Fibroblast of peridontal ligament (primary cell): ENCODE measurements around the gene PPP2R2D.
A peak's percentile ranks its signal among the peaks of the same experiment; 100 is the strongest.

ENCODE experiments used
- DNase-seq: peaks from one replicate; pipeline ENCODE4 v3.0.0-alpha.2; 2010; ENCODE audit errors: extremely low read depth

PPP2R2D gene

DNA sequence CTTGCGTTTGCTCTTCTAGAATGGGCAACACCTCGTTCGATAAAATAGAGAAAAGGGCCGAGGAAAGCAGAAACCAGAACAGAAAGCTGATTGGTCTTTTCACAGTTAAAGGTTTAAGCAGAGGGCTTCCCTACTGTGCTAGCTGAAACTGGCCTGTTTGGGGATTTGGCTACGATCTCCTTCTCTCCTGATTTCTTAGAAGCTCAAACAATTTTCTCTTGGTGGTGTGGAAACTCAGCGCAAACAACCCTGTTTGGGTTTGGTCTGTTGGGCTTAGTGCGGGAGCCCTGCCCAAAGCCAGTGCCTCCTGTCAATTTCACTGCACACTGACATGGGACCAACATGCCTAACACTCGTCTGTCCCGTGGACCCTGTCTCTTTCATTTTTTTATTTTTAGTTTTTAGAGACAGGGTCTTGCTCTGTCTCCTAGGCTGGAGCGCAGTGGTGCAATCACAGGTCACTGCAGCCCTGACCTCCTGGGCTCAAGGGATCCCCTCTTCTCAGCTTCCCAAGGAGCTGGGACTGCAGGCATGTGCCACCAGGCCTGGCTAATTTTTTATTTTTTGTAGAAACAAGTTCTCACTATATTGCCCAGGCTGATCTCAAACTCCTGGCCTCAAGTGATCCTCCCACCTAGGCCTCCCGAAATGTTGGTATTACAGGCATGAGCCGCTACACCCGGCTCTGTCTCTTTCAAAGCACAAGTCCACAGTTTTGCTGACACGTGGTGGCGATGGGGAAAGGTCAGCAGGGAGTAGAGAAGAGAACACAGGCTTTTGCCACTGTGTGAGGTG is 97.4 kb downstream of the PPP2R2D start:
- DNase-seq, result no peak

DNA sequence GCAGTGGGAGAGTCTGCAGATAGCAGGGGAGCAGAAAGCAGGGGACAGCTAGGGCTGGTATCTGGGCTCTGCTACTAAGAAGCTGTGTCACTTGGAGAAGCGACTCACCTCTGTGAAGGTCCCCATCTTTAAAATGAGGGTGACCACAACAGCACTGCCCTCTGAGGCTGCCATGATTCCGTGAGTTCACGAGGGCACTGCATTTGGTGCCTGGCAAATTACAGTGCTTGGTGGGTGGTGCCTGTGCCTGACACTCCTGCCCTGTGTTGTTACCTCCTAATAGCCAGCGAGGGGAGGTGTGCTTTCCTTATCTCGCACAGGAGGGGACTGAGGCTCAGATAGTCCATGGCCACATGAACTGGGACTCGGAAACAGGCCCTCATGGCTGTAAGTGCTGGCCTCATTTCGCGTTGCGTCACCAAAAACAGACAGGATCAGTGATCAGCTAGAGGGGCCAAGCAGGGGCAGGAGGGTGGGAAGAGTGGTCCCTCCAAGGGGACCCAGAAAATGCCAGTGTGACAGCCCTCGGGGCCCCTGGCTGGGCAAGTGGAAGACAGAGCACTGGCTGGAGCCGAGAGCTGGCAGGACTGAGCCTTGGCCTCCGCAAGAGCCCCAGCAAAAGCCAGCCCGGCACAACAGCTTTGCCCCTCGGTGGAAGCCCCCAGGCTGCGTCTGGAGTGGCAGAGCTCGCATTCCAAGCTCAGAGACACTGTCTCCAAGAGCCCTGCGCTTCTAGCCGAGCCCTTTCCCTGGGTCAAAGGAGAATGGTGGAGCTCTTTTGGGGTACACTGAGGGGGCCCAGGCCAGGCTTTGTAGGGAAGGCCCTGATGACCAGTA is 98.3 kb downstream of the PPP2R2D start:
- no peak for DNase-seq

DNA sequence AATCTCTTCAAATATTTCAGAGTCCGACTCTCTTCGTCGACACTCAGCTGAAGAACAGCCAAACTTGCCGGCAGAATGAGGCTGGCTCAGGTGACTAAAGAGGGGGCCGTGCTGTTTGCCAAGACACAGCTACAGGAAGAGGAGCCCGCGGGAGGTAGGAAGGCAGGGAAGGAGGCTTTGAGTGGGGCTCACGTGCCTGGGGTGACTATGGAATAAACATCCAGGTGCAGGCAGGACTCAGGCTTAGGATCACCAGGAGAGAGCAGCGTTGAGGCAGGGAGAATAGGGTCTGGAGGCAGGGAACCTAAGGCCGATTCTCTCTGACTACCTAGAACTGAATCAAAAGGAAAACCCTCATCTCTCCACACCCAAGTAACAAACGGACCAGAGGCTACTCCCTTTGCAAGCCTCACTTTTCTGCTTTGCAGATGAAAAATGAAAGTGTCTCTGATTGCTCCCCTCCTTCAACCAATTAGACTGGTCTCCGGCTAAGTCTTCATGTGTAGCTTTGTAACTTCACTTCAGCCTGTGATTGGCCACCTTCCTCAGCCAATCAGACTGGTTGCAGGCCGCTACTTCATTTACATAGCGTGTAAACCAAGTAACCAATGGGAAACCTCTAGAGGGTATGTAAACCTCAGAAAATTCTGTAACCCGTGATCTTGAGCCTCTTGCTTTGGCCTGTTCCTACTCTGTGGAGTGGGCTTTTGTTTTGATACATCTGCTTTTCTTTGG is 100.6 kb downstream of the PPP2R2D start:
- DNase-seq, result peak; percentile 62

DNA sequence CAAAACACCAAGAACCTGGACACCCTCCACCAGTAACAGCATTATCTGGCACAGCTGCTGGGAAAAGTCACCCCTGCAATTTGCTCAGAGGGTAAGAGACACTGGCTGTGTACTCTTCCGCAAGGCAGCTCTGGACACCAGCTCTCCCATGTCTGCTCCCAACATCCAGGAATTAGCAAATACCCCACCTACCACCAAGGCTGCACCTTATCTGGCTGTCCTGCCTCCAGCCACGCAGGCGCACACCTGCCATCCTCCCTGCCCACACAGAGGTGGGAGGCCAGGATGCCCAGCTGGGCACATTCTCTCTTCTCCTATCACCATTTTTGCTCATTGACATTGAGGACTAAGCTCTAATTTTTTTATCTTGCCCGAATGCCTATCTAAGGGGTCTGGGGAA is 101.2 kb downstream of the PPP2R2D start:
- no peak for DNase-seq

DNA sequence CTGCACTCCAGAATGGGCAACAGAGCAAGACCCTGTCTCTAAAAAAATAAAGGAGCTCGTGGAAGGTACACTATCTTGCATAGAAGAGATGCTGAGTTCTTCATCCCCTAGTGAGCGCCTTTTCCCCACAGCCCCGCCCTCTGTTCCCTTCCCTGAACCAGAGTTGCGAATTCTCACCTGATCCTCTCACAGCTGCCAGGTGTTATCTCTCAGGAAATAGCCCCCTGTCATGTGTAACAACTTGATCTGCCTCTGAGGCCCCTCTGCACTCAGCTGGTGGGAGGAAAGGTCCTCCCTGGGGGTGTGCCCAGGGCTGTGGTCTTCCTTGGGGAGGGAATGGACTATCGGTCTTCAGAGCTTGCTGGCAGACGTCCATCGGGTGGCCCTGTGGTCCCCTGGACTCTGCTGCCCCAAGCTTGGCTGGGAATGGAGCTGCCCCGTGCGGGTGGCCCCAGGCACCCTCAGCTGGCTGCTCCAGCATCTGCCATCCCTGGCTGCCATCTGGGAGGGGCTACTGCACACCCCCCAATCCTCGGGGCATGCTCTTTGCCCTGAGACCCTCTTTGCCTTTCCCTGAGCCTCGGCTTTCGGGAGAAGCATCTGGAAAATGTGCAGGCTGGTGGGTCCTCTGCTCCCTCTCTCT is 102.6 kb downstream of the PPP2R2D start:
- no peak for DNase-seq

DNA sequence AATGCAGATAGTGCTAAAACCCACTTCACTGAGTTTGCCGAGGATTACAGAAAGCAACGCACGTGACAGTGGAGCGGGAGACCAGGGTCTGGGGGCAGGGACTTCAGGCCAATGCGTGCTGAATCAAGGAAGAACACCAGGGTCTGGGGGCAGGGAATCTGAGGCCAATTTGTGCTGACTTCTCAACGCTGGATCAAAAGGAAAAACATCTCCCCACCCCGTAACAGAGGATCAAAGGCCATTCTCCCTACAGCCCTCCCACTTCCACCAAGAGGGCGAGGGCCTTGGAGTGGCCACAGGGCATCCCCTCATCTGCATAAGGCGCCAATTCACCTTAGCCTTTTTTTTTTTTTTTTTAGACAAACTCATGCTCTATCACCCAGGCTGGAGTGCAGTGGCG is 103.2 kb downstream of the PPP2R2D start:
- no peak for DNase-seq

DNA sequence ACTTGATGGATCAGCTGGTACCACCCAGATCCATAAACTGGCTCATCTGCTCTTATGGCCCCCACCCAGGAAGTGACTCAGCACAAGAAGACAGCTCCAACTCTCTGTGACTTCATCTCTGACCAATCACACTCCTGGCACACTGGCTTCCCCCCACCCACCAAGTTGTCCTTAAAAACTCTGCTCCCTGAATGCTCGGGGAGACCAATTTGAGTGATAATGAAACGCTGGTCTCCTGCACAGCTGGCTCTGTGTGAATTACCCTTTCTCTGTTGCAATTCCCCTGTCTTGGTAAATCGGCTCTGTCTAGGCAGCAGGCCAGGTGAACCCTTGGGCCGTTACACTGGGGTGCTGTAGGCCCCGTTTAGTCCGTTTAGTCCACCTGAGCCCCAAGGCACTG is 104.3 kb downstream of the PPP2R2D start:
- DNase-seq, result no peak

DNA sequence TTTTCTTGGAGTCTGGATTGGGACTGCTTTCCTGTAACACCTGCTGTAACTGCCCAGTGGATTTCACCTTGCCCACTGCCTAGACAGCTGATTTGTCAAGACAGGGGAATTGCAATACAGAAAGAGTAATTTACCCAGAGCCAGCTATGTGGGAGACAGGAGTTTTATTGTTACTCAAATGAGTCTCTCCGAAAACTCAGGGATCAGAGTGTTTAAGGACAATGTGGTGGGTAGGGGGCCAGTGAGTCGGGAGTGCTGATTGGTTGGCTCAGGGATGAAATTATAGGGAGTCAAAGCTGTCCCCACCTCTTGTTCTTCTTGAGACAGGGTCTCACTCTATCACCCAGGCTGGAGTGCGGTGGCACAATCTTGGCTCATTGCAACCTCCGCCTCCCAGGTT is 106.2 kb downstream of the PPP2R2D start:
- DNase-seq, result no peak

DNA sequence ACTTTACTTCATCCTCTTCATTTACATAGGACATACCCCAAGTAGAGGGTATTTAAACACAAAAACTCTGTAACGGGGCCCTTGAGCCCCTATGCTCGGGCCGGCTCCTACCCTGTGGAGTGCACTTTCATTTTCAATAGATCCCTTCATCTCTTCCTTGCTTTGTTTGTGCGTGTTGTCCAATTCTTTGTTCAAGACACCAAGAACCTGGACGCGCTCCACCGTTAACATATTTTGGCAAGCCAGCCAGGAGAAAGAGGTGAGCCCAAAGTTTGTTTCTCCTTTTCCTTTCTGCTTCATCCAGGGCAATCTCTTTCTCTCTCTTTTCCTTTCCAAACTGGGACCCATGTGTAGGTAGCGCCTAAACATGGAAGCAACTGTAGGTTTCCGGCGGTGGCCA is 106.9 kb downstream of the PPP2R2D start:
- DNase-seq, result no peak
